Mesodermal cell (in vitro differentiated cells): ENCODE measurements around the gene BIN2.

Experiments used
- H3K27ac ChIP-seq: 2 replicates; pipeline ENCODE4 v1.7.0; 2013; ENCODE audit warnings: mild to moderate bottlenecking, low read depth, low read length, moderate library complexity; ENCODE audit not compliant: severe bottlenecking
- H3K36me3 ChIP-seq: 2 replicates; pipeline ENCODE4 v1.7.1; 2013; ENCODE audit warnings: mild to moderate bottlenecking, low read length, moderate library complexity; ENCODE audit not compliant: control insufficient read depth, insufficient read depth
- H3K4me1 ChIP-seq: one replicate; pipeline ENCODE4 v1.7.1; 2013; ENCODE audit warnings: mild to moderate bottlenecking, low read length; ENCODE audit not compliant: insufficient read depth, control insufficient read depth, poor library complexity, severe bottlenecking
- H3K4me3 ChIP-seq: 2 replicates; pipeline ENCODE4 v1.7.0; 2013; ENCODE audit warnings: low read length, control low read depth, mild to moderate bottlenecking; ENCODE audit not compliant: insufficient read depth, poor library complexity, severe bottlenecking; ENCODE audit errors: extremely low read depth
- H3K9me3 ChIP-seq: 2 replicates; pipeline ENCODE4 v1.7.1; 2013; ENCODE audit warnings: mild to moderate bottlenecking, low read length, moderate library complexity; ENCODE audit not compliant: control insufficient read depth
- WGBS, 2 experiments: methylation state at CpG; one replicate each; pipeline ENCODE4 v1.1.5; 2013; ENCODE audit warnings: missing lambda C conversion rate in 2 of 2; ENCODE audit not compliant: insufficient coverage in 2 of 2; 5-methylcytosine and 5-hydroxymethylcytosine counted together

Gene BIN2

DNA sequence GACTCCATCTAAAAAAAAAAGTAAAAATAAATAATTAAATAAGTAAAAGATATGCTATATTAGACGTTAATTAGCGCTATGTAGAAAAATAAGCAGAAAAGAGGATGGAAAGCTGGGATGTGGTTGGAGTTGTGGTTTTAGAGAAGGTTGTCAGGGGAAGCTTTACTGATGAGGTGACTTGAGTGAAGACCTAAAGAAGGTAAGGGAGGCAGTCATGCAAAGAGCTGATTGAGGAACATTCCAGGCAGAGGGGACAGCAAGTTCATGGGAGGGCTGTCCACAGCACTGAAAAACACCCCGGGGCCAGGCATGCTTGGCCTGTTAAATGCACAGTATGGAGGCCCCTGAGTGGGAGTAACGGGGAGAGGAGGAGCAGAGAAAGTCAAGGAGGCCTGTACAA, 69.4 kb downstream of the BIN2 start:
- H3K4me3 ChIP-seq, result no peak overlapping the region
- H3K36me3 ChIP-seq, result no peaks in the 10 kb centered on the region
- no peak overlapping the region for H3K27ac ChIP-seq
- WGBS, 2 experiments, result 94 to 95% methylated on average over 3 to 4 of the region's 4 CpGs
- H3K9me3 ChIP-seq, result no peaks in the 10 kb centered on the region
- H3K4me1 ChIP-seq, result no peaks in the 10 kb centered on the region

DNA sequence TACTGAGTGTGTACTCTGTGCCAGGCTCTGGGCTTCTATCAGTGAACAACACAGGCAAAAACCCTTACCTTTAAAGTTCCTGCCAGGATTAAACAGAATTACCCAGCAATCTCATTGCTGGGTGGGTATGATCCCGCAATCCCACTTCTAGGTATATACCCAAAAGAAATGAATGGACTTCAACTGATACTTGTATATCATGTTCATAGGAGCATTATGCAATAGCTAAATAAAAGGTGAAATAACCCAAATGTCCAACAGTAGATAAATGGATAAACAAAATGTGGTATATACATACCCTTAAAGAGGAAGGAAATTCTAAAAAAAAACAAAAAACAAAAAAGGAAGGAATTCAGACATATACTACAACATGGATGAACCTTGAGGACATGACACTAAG, 70.7 kb downstream of the BIN2 start:
- no CpG with 5 or more reads among the region's 1 CpG for WGBS, 2 experiments
- H3K4me1 ChIP-seq, result no peaks in the 10 kb centered on the region
- H3K4me3 ChIP-seq, result no peak overlapping the region

DNA sequence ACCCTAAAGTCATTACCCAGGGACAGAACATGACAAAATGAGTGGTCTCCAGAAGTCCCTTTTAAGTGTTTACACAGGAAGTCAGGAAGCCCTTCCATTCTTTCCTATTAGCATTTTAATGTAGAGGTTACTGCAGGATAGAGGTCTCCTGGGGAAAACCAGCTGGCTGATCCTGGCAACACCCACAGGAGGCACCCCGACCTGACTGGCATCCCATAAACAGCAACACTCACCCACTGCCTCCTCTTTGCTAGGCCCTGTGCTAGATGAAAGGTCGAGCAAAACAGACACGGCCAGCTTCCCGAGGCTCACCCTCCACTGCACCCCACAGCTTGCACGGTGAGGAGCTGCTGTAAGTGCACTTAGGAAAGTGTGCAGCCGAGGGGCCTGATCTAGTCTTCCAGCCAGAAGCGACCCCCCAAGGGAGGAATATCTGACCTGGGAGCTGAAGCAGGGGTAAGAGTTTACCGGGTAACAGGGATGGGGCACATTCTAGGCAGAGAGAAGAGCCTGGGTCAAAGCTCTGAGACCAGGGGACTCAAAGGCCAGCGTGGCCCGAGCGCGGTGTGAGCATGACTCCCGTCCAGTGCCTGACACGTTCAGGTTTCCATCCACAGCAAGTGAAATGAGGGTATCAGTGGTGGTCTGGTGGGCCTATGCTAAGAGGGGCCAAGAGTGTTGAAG, 76.3 kb downstream of the BIN2 start:
- Histone ChIP-seq H3K9me3 (no peaks in the 10 kb centered on the region), H3K27ac (no peak overlapping the region), H3K4me3 (no peak overlapping the region), H3K4me1 (peaks cover 24% of the 10 kb centered on the region), H3K36me3 (peaks cover 19% of the 10 kb centered on the region)
- 82 to 85% methylated on average over 7 to 10 of the region's 14 CpGs for WGBS, 2 experiments

More for the DNA sequence above, 70.7 kb downstream of the BIN2 start:
- Histone ChIP-seq H3K36me3 (no peaks in the 10 kb centered on the region), H3K27ac (no peak overlapping the region), H3K9me3 (no peaks in the 10 kb centered on the region)

DNA sequence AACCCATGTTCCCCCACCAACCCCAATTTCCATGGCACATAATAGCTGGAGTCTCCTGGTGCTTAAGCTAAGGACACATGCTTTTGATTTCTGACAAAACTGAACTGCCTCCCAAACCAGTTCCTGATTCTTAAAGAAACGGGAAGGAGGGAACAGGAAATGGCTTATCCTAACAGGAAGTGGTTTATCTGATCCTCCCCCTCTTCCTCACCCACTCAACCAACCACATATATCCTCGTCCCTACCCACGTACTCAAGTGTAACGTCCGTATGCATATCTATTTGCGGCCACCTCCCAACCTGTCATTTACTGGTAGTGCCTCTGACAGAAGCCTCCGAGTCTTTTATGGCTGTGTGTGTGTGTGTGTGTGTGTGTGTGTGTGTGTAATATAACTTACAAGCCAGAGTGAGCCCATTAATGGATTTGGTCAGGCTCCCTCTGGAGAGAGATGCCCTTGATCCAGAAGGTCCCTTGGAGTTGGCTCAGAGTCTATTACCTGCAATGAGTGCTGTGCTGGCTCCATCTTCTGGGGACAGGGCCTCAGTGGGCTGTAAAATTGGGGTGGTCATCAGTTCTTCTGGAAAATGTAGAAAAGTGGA, 77.6 kb downstream of the BIN2 start:
- peaks cover 32% of the 10 kb centered on the region for H3K36me3 ChIP-seq
- 20 to 35% methylated on average over 1 to 4 of the region's 7 CpGs for WGBS, 2 experiments
- peaks cover 24% of the 10 kb centered on the region for H3K4me1 ChIP-seq
- H3K4me3 ChIP-seq, result no peak overlapping the region
- H3K9me3 ChIP-seq, result no peaks in the 10 kb centered on the region
- peak overlapping the region; percentile 47 for H3K27ac ChIP-seq

DNA sequence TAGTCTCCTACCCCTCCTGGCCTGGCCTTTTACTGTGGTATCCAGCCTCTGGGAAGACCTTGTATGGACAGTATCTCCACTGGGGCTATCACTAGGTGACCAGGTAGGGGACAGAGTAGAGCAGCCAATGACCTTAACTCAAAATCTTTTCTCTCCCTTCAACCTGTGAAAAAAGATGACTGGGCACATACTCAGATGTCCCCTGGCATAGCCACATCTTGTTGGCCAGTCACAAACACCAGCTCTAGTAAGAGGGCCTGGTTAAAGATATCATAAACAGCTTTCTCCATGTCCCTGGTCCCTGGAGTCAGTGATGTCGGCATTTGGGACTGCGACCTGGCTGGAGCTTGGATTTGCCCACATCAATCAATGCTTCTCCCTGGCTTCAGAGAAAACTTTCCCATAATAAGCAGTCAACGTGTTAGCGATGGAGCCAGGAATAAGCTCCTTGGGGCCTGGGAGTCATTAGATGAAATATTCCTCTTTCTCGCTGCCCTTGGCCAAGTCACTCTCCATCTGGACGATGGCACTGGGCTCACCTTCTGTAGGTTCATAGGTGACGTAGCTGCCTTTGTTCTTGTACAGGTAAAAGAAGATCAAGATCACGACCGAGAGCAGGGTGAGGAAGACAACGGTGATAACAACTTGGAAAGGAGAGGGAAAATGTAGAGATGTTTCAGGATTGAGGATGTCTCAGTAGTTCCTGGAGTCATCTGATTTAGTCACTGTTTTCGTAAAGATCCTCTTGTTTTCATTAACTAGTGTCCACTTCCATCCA, 78.3 kb downstream of the BIN2 start:
- Histone ChIP-seq H3K36me3 (peaks cover 39% of the 10 kb centered on the region), H3K27ac (peak overlapping the region; percentile 47), H3K4me1 (peaks cover 24% of the 10 kb centered on the region), H3K4me3 (no peak overlapping the region), H3K9me3 (no peaks in the 10 kb centered on the region)
- 95 to 97% methylated on average over 10 to 11 of the region's 11 CpGs for WGBS, 2 experiments

DNA sequence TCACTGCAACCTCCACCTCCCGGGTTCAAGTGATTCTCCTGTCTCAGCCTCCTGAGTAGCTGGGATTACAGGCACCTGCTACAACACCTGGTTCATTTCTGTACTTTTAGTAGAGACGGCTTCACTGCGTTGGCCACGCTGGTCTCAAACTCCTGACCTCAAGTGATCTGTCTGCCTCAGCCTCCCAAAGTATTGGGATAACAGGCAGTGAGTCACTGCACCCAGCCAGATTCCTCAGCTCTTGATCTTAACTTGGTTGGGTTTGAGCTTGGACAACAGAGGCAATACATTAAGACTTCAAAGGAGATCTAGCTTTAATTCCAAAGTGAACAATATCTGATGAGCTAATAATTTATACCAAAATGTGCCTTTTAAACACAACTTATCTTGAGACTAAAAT, 79.7 kb downstream of the BIN2 start:
- H3K27ac ChIP-seq, result no peak overlapping the region
- WGBS, 2 experiments, result 83% methylated on average over 4 of the region's 4 CpGs
- H3K36me3 ChIP-seq, result peaks cover 48% of the 10 kb centered on the region
- no peaks in the 10 kb centered on the region for H3K9me3 ChIP-seq
- peaks cover 24% of the 10 kb centered on the region for H3K4me1 ChIP-seq
- no peak overlapping the region for H3K4me3 ChIP-seq

DNA sequence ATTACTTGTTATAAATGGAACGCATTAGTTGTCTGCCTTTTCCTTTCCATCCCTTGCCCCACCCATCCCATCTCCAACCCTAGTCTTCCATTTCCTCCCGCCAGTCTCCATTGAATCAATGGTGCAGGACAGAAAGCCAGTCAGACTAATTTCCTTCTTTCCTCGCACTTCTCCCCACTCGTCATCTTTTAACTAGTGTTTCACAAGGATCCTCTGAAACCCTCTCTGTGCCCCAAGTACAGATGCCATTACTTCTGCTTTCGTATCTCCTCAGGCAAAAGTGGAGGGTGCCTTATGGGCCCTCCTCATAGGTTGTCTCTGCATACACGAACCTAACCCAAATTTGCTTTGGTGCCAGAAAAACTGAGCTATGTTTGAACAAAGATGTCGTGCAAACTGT, 81.1 kb downstream of the BIN2 start:
- Histone ChIP-seq H3K4me3 (no peak overlapping the region), H3K4me1 (peaks cover 24% of the 10 kb centered on the region), H3K9me3 (no peaks in the 10 kb centered on the region), H3K27ac (no peak overlapping the region), H3K36me3 (peaks cover 48% of the 10 kb centered on the region)
- WGBS, 2 experiments, result 98% methylated on average over 5 to 6 of the region's 7 CpGs

DNA sequence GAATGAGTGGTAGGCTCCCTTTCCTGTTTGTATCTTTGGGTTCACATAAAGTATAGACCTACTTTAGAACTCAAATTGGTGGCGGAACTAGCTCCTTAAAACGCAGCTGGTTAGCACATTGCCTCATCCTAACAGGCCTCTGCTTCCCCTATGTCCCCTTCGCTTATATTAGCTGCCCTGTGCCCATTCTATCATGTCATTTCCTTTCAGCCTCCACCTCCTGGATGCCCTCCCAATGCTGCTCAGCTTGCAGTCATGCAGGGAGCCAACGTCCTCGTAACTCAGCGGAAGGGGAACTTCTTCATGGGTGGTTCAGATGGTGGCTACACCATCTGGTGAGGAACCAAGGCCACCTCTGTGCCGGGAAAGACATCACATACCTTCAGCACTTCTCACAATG, 81.9 kb downstream of the BIN2 start:
- peaks cover 48% of the 10 kb centered on the region for H3K36me3 ChIP-seq
- no peaks in the 10 kb centered on the region for H3K9me3 ChIP-seq
- H3K4me1 ChIP-seq, result peaks cover 18% of the 10 kb centered on the region
- WGBS, 2 experiments, result 97% methylated on average over 3 of the region's 7 CpGs
- H3K4me3 ChIP-seq, result no peak overlapping the region
- H3K27ac ChIP-seq, result no peak overlapping the region

DNA sequence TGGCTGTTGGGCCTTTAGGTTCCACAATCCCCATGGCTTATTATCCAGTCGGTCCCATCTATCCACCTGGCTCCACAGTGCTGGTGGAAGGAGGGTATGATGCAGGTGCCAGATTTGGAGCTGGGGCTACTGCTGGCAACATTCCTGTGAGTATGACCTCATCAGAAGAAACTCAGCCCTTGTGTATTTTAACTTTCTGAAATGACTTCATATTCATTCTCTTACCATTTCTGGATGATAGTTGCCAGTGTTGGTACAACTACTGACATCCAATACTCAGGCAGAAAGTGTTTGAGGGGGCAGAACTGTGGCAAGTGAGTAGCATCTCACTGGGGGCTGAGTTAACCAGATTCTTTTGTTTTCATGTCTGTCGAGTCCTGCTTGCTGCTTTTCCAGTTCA, 83.0 kb downstream of the BIN2 start:
- no peak overlapping the region for H3K4me3 ChIP-seq
- 86 to 100% methylated on average over 1 of the region's 2 CpGs for WGBS, 2 experiments
- no peak overlapping the region for H3K27ac ChIP-seq
- H3K4me1 ChIP-seq, result peaks cover 8% of the 10 kb centered on the region
- H3K9me3 ChIP-seq, result no peaks in the 10 kb centered on the region
- peaks cover 48% of the 10 kb centered on the region for H3K36me3 ChIP-seq

DNA sequence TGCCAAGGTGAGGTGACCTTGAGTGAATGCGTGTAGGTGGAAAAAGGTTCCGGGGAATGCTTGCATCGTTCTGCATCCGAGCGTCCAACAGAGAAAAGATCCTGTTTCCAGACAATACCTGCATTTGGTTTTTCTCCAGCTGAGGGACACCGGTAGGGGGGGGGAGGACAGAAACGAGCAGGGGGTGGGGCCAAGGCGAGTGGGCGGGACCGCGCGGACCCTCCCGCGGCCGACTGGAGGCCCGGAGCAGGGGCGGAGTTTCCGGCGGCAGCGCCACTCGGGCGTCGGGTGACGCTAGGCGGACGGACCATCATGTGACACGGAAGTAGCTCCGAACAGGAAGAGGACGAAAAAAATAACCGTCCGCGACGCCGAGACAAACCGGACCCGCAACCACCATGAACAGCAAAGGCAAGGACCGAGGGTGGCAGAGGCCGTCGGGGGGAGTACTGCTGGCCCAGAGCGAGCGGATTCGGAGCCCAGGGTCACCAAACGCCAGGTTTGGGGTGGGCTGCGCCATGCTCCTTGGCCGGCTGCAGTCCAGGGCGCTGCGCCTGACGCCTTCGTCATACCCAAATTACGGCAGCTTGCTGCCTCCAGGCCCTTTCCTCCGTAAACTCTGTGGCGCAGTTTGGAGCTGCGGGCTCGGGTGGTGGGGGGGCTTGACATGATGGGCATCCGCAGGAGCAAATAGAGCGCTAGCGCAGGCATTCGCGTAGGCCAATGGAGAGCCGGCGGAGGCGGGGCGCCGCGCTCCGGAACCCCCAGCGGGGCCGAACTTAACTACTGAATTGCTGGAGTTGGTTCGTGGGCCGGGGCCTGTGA, 85.3 kb downstream of the BIN2 start, which contains the start of gene DAZAP2:
TSS of gene DAZAP2 (plus strand) at position 317 of the 825 bp plus-strand sequence. CDS start at position 399, 82 bp downstream.
- WGBS, 2 experiments, result 0 to 1% methylated on average over 63 to 64 of the region's 70 CpGs
- peaks cover 36% of the 10 kb centered on the region for H3K36me3 ChIP-seq
- H3K9me3 ChIP-seq, result no peaks in the 10 kb centered on the region
- peak within 1 kb of the TSS; percentile 98 for H3K27ac ChIP-seq
- peak within 1 kb of the TSS; percentile 83 for H3K4me3 ChIP-seq
- peaks cover 3% of the 10 kb centered on the region for H3K4me1 ChIP-seq
